ENCODE results near the gene GSAP.

GSAP gene

DNA sequence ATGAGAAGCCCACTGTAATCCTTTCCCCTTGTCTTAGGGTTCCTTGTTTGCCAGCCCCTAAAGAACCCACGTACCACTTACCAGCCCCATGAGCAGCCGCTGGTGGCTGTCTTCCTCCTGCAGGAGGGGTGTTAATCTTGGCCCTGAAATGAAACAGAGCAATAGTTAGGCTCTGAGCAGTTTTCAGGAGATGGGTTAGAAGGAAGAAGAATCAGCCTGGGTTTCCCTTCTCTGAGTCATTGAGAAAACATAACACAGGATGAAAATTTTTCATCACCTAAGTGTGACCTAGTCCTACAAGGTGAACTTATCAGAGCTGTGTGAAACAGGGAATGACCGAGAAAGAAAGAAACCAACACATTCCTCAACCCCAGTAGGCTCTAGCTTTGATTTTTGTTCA lies 90.0 kb downstream of the GSAP start:
- DNase-seq: no peak

DNA sequence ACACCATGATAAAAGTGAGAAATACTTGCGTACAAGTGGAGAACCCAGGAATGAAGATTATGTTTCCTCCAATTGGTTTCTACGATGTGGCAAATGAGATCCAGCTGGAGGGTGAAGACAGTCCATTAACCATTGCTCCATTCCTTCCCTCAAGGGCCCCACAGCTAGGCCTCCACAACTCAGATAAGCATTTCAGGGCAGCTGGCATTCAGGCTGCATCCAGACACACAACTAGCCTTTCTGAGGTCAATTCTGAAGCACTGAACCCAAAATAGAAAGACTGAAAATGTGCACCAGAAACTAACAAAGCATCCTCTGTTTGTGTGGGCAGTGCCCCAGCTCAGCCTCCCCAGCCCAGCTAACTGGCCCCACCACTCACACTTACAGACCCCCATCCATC lies 94.8 kb downstream of the GSAP start:
- no peak for DNase-seq

DNA sequence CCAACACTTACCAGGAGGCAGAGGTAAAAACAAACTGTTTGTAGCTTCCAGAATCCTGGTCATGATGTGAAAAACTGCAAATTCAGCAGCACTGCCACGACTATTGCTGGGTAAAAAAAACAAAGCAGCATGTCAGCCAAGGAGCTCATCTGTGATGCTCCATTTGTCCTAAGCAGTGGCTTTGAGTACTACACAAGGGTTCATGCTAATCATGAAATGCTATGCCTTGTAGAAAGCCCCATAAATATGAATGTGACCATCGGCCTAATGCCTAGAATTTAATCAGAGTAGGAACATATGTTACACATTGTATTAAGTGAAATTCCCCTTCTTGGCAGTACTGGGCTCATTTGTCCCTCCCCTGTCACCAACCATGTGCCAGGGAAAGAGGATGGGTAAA lies 95.4 kb downstream of the GSAP start:
- DNase-seq: no peak

DNA sequence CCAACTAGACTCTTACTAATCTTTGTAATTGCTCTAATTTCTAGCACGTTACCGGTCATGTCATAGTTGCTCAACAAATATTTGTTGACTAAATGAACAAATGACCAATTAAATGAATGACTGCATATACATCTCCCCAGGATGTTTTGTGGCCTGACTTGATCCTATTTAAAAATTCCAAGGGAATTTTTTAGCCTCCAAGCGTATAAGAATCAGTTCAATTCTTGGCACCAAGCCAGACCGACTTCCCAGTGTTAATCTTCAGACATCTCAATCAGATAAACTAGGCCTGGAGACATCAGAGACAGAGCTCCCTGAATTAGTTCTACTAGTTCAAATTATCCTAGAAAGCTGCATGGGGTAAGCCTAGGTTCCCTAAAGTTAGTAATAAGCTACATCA lies 96.0 kb downstream of the GSAP start:
- no peak for DNase-seq

DNA sequence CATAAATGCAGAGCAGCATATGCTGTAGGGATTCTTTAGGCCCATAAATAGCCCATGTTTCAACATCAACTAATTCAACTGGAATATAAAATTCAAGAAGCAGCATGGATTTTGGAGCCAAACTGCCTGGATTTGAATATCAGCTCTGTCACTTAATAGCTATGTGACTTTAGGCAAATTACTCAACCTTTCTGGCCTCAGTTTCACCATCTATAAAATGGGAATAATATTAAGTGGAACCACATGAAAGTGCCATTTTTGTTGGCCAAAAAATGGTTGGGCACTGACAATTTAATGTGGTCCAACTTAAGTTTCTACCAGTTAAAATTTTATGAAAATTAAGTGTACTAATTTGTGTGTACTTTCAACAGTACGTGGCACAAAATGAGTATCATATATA lies 98.1 kb downstream of the GSAP start:
- DNase-seq: no peak

DNA sequence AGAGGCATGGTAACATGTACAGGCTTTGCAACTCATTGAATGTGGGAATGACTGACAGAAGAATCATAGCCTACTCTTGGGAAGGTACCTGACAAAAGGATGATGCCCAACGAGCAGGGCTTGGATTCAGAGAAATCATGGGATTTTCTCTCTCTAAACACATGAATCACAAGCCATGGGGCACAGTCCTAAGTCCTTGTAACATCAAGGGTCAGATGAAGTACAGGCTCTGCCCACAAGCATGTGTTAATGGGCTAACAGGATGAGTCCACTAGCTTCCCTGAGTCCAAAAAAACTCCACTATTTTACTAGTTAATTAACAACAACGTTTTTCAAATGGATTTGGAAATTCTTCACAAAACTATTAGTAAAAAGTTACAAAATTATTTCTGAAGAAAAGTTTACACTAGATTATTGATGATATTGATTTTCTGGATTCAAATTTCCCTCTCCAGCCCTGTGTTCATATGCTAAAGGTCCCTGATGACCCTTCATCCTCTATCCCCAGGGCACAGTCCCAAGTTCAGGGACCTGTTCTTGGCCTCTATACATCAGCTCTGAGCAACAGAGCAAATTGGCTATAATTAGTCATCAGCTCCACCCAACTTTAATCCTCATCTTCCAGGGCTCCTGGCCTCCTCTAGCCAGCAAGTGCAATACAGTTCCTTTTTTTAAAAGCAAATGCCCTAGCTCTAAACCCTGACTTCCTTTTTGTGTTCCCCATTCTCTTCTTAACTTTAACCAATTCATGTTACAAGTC lies 99.8 kb downstream of the GSAP start:
- DNase-seq: no peak

DNA sequence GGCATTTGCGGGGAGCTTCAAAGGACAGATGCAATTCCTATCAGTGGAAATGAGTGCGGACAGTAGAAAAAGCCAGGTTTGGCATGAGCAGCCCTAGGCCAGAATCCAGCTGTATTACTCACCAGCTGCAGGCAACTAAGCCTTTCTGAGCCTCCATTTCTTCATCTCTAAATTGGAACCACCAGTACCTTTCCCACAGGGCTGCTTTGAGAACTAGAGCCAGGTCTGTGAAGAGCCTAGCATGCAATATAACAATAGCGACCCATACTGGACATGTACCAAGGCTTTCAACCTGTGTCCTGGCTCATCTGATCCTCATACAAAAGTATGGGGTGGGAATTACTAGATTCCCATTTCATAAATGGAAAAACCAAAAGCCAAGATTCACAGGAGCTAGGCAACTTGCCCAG lies 101.0 kb downstream of the GSAP start:
- no peak for DNase-seq

DNA sequence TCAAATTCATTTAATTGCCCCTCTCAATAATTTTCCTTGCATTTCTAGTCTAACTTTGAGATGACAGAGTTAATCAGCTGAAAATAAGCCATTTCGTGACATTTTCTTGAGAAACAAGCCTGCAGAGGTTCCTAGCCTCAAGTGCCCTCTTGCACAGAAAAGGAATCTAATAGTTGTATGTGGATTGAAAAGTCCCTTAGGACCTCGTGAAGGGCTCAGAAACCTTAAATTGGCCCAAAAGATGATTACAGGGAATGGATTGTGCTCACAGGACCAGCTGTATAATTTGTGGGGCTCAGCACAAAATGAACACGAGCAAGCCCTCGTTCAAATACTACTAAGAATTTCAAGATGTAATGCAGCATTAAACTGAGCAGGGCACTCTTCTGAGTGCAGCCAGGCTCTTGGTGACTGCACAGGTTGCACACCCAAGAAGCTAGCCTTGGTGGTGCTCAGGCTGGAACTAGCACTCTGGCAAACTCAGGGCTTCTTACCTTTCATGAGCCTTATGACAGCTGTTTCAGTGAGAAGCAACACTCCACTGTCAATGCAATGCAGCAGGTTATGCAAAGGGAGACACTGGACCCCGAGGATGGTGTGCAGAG lies 102.2 kb downstream of the GSAP start:
- no peak for DNase-seq

DNA sequence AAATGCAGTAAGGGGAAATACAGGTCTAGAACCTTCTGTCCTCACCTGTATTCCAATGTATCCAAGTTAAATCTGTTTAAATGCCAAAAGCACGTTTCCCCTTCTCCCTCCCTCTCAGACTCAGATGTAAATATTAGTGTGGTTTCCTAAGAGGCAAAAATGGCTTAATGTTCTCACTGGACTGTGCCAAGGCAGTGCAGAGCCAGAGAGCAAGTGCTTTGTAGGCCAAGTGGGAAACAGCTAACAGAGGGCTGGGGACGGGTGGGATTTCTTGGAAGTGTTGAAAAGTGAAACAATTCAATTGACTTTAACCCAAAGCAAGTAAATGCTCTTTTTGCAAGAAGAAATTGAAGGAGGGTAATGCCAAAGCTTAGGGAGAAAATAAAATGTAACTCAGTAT lies 103.1 kb downstream of the GSAP start:
- DNase-seq: no peak

DNA sequence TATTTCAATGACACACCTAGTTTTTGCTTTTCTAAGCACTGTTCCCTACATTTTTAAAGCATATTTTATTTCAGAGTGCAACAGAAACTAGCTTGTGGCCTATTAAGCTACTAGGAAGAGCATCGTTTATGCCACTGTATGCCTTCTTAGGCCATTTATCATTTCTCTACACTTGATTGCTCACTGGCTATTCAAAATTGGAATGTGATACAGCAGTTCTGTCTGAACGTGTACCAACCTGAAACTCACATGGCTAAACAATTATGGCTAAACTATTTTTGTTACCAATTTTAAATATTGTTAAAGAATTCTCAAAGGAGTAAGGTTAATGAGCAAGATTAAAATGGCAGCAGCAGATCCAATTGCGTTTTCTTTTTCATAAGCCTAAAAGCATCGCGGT lies 105.2 kb downstream of the GSAP start:
- DNase-seq: no peak

DNA sequence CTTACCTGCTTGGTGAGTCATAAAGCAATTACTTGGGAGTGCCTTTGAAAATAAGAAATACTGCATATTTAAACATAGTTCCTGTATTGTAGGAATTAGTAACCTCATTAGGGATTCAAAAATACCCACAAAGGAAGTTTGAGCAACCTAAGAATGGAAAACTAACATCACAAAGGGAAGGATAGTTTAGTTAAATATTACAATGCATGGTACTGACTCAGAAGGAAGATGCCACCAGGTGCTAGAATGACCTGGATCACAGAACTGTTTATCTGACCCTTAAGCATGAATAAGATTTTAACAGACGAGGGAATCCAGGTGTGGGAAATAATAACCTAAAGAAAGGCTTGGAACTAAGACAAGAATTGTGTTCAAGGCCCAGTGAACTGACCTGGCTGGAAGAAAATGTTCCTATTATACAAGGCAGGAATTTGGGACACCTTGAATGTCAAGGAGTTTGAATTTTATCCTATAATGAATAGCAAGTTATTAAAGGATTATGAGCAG lies 106.4 kb downstream of the GSAP start:
- no peak for DNase-seq

DNA sequence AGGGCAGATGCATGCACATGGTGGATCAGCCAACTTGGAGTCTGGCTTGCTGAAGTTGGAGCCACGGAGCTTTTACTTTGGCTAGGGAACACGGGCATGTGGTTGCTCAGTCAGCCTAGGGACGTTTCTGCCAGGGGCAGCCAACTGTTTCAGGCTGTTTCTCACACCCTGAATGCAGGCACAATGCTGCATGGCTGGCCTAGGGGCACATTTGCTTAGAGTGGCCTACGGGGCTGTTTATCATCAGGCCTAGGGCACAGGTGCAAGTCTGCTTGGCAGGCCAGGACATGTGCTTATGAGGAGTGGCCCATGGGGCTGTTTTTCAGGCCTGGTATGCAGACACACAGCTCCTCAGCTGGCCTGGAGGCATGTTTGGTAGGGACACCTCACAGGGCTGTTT lies 107.4 kb downstream of the GSAP start:
- no peak for DNase-seq

DNA sequence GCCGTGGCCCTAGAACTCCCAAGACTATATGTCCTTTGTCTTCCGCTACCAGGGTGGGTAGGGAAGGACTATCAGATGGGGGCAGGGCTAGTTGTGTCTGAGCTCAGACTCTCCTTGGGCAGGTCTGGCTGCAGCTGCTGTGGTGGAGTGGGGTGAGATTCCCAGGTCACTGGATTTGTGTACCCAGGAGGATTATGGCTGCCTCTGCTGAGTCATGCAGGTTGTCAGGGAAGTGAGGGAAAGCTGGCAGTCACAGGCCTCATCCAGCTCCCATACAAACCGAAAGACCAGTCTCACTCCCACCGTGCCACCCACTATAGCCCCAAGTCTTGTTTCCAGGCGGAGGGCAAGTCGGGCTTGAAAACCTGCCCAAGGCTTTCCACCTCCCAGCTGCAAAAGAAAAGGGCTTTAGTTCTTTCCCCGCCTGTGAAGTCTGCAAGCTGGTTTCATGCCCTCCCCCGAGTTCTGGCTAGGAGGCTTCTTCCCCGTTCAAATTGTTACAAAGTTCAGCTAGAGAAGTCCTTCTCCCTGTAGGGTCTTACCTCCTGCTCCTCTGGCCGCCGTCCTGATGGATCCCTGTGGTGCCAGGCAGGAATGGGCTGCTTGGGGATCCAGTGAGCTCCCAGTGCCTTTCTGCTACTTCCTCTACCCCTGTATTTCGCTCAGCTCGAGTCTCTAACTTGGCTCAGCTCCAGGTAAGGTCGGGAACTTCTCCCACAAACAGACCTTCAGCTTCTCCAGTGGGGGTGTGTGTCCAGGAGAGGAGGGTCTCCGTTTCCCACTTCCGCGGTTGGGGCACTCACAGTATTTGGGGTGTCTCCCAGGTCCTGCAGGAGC lies 109.7 kb downstream of the GSAP start:
- no peak for DNase-seq

DNA sequence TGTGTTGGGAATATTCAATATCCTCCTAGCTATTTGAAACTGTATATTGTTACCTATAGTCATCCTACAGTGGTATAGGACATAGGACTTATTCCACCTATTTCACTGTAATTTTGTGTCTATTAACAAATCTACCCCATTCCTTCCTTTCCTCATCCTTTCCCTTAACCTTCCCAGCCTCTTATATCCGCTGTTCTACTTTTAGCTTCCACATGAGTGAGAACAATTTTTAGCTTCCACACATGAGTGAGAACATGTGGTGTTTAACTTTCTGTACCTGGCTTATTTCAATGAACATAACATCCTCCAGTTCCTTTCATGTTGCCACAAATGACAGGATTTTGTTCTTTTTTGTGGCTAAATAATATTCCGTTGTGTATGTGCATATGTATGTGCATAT lies 120.6 kb downstream of the GSAP start:
- no peak for DNase-seq

DNA sequence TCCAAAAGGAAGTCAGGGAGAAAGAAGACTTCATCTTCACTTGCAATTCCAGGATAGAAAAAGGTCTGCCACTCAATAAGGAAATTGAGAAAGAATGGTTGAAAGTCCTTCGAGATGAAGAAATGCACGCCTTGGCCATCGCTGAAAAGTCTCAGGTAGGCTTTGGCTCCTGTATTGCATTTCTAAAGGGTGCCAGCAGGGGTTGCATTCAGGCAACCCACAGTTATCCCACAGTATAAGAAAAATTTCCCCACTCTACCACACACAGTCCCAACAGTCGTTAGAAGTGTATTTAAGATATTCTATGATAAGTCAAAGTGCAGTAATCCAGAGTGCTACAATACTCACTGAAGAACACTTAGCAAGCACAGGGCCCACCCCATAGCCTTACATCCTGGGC lies 123.1 kb downstream of the GSAP start:
- DNase-seq: no peak

DNA sequence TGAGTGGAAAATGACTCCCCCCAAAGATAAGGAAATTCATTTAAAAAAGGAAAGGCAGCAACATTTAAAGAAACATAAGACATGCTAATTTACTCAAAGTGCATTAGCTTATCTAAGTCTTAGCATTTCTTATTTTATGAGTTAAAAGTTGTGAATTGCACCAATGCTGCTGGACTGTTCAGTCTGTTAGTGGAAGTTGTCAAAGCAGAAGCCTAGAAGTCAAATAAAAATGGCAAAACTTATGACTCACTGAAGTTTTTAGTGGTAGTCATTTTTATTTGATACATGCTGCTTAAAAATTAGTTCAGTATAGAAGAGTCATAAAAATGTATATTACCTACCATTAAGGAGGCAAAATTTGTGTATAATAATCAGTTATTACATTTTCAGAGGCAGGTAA lies 125.7 kb downstream of the GSAP start:
- no peak for DNase-seq

DNA sequence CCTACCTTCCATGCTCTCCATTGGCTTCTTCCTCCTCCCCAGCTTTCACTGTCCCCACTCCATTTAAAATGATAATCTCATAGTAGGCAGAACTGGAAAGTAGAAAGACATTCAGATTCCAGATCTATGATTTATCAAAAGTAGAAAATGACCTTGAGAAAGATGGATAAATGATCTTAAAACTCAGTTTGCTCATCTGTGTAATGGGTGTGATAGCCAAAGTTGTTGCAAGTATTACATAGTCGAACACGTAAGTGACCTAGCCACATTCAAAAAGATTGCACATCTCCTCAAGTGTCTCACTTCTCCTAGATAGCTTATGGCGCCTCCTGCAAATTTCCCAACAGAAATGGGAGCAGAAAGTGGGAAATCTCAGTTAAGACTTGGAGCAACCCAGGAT lies 126.8 kb downstream of the GSAP start:
- no peak for DNase-seq

DNA sequence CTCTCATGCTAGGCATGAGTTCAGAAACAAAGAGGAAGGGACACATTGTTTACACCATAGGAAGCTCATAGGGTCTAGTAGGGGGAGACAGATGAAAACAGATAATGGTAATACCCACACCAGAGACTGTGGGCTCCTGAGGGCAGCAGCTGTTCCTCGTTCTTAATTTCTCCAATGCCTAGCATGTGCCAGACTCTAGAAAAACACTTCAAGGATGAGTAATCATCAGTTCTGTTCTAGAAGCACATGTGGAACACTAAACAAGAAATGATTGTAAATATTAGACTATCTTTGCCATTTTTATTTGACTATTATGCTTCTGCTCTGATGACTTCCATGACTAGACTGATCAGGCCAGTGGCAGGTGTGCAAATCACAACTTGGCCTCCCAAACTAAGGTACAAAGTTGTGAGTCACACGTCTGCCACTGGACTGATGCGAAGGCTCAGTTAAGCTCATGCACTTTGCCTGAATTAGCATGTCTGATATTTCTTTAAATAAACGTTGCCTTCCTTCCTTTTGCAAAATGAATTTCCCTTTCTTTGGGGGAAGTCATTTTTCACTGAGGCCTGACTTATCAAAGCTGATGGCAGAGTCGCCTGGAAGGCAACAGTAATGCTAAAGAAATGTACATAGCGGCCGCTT lies 127.4 kb downstream of the GSAP start:
- DNase-seq: no peak

DNA sequence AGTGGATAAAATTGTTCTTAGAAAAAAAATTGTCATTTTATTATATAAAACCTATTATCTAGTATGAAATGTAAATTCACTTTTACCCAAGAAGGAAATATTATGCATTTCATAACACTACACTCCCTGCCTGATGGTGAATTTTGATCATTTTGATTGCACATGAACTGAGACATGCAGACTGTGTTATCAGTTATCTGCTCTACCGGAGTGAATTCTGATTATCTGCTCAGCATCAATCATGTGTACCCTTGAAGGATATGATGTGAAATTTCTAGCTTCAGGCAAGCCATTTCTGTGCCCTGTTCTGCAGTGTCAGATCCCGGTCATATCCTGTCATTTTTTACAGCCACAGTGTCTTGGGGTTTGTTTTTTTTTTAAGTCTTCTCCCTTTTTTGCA lies 131.5 kb downstream of the GSAP start:
- DNase-seq: no peak

DNA sequence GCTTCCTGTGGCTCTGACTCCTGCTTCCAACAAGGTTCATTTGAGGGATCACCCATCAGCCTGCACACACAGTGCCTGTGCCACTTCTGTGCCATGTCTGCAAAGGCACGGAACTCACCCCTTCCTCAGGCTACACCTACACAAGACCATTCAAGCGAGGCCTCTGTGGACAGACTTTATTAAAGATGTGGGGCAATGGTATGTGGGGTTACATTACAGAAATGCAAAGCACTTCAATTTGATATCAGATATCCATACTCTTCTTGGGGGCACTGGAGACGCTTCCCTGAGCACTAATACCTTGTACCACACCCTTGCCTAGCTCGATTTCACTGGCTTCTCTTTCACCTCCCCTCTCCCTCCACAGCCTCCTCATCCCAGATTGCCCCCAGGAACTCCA lies 132.1 kb downstream of the GSAP start:
- no peak for DNase-seq

DNA sequence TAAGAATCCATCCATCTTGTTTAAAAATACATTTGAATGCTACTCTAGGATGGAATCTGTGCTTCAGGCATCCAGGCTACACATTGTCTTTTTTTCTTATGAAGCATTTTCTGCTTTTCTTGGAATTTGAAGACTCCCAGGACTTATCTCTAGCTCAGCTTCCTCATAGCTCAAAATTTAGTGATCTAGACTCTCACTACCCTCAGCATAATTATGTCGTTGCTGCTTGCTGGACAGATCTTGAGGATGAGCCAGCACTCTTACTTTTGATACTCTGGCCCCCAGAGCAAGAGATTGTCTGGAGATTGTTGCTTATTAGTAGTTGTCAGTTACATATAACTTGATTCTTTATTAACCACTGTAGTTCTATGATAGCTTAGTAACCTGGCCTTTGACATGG lies 133.3 kb downstream of the GSAP start:
- no peak for DNase-seq

DNA sequence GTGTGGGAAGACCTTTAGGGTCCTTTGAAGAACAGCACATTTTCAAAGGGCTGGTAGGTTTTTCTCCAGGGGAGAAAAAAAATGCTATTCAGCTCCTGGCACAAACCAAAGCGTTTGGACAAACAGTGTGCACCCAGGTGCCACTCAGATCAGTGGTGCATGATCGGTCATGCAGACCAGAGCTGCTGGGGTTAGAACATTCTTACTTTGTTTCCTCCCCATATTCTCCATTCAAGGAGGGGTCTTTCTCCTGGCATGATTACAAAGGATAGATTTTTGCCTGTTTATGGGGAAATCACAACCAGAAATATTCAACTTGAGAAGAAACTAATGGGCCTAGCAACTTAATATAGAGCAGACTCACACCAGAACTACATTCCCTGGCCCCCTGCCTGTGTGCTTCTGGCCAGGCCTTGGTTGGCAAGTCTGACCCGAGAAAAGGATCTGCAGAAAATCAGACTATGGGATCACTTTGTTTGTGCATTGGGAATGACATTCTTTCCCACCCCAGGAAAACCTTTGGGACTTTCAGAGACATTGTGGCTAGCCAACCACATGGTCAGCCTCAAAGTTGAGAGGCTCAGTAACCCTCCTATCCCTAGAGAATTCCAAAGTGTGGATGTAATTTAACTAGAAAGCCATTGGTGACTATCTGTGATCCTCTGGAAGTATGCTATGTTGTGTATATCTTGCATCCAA lies 134.2 kb downstream of the GSAP start:
- DNase-seq: no peak

DNA sequence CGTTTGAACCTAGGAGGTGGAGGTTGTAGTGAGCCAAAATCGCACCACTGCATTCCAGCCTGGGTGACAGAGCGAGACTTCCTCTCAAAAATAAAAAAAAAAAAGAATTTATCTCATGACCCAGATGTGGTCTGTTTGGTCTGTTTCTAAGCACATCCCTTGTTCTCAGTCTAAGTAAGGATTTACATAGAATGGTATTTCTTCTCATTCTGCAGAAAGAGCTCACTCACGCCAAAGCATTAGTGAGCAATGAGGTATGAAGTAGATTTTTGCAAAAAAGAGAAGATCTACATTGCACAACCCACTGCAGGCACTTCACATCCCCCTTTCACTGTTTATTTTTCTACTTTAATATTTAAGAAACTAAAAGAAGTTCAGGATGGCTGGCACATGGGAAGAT lies 140.0 kb downstream of the GSAP start:
- no peak for DNase-seq

Measured in amniotic stem cell (primary cell).